GM12878 (cell line): ENCODE results near the gene GRIK1. TPM values are rescaled to one million over a fixed set of nuclear protein-coding genes. Genes with fewer than 3 reads are reported as not detected.

Source experiments
- ATAC-seq: fragments of 200-7000 bp; cut with Tn5 transposase; 3 replicates; pipeline ENCODE4 v1.9.1; 2020; ENCODE audit warnings: mild to moderate bottlenecking, moderate library complexity
- BruUV-seq: library from RNA; stranded (reverse); fragments of 400-500 nt; replicated peaks from 2 replicates; lab custom pipeline; 2021; lab: Mats Ljungman, UMichigan
- CTCF ChIA-PET: fragments of 300-600 bp; sonication (Branson Sonifier 250); formaldehyde crosslinking; extraction: SDS; loops from one replicate; lab custom pipeline; 2021; ENCODE audit warnings: inconsistent platforms; lab: Yijun Ruan, JAX
- POLR2A ChIA-PET: fragments of 350-600 bp; formaldehyde crosslinking; extraction: SDS; loops from one replicate; lab custom pipeline; 2021; ENCODE audit warnings: inconsistent platforms; lab: Charles Lee
- RAD21 ChIA-PET: fragments of 300-600 bp; sonication (Branson Sonifier 250); formaldehyde crosslinking; loops from one replicate; lab custom pipeline; 2023; ENCODE audit warnings: antibody characterized with exemption; ENCODE audit not compliant: unreplicated experiment; lab: Charles Lee
- SMC1A ChIA-PET: fragments of 300-600 bp; sonication (Branson Sonifier 250); formaldehyde crosslinking; loops from one replicate; lab custom pipeline; 2023; ENCODE audit not compliant: unreplicated experiment, uncharacterized antibody; lab: Charles Lee
- DNase-seq: peaks from one replicate; pipeline ENCODE4 v3.0.0-alpha.2; 2011; ENCODE audit warnings: low read depth, low spot score
- FAIRE-seq: peaks from 3 replicates; lab custom pipeline; 2011; peaks lifted over from hg19 to GRCh38; lab: Jason Lieb, UNC
- H2AFZ ChIP-seq: 2 replicates; pipeline ENCODE4 v1.6.0; 2011; ENCODE audit warnings: low read depth, low read length, control low read depth; ENCODE audit not compliant: control insufficient read depth
- H3K27ac ChIP-seq: 2 replicates; pipeline ENCODE4 v1.5.1; 2011; ENCODE audit warnings: control low read depth; ENCODE audit not compliant: control insufficient read depth, insufficient read depth
- H3K27me3 ChIP-seq, 2 experiments: replicated peaks in 1 of 2; 2 replicates each; pipeline versions ENCODE4 v1.6.0 to v1.6.1; 2011; ENCODE audit warnings: low read length in 1 of 2; ENCODE audit not compliant: control insufficient read depth in 2 of 2, insufficient read depth in 2 of 2
- H3K36me3 ChIP-seq, 2 experiments: 2 replicates each; pipeline ENCODE4 v1.5.1; 2011; ENCODE audit warnings: low read length in 1 of 2; ENCODE audit not compliant: control insufficient read depth in 2 of 2, insufficient read depth in 2 of 2
- H3K4me1 ChIP-seq: 2 replicates; pipeline ENCODE4 v1.6.1; 2011; ENCODE audit warnings: mild to moderate bottlenecking, low read length, moderate library complexity, mixed read lengths; ENCODE audit not compliant: control insufficient read depth, insufficient read depth
- H3K4me2 ChIP-seq: 2 replicates; pipeline ENCODE4 v1.6.0; 2011; ENCODE audit warnings: control low read depth; ENCODE audit not compliant: control insufficient read depth, insufficient read depth
- H3K4me3 ChIP-seq: fragments of 200-600 bp; sonication (generic); 2 replicates; pipeline ENCODE4 v1.5.1; 2016
- H3K79me2 ChIP-seq: 2 replicates; pipeline ENCODE4 v1.6.0; 2011; ENCODE audit warnings: low read length; ENCODE audit not compliant: control insufficient read depth, insufficient read depth
- H3K9ac ChIP-seq: 2 replicates; pipeline ENCODE4 v1.8.0; 2011; ENCODE audit warnings: low read length, control low read depth, mixed read lengths; ENCODE audit not compliant: control insufficient read depth, insufficient read depth
- H3K9me3 ChIP-seq: replicated peaks from 3 replicates; pipeline ENCODE4 v1.5.1; 2011; ENCODE audit warnings: mild to moderate bottlenecking, low read length; ENCODE audit not compliant: control insufficient read depth, insufficient read depth
- H4K20me1 ChIP-seq: 2 replicates; pipeline ENCODE4 v1.6.0; 2011; ENCODE audit not compliant: control insufficient read depth, insufficient read depth
- E2F8 ChIP-seq: fragments of 450-650 bp; IDR thresholded peaks from 2 replicates; pipeline ENCODE4 v1.6.1; 2018; ENCODE audit warnings: mild to moderate bottlenecking, low read depth, moderate library complexity; ENCODE audit not compliant: partially characterized antibody
- MYC ChIP-seq: IDR thresholded peaks from 2 replicates; pipeline ENCODE4 v1.6.1; 2011; ENCODE audit warnings: mild to moderate bottlenecking, low read length, moderate library complexity, inconsistent platforms; ENCODE audit not compliant: insufficient read depth, insufficient replicate concordance, insufficient read length, severe bottlenecking
- SIX5 ChIP-seq: IDR thresholded peaks from 2 replicates; pipeline ENCODE4 v1.6.1; 2011; ENCODE audit warnings: mild to moderate bottlenecking, low read depth, low read length, moderate library complexity; ENCODE audit not compliant: severe bottlenecking
- YBX1 ChIP-seq: fragments of 450-650 bp; IDR thresholded peaks from 2 replicates; pipeline ENCODE4 v1.6.1; 2016; ENCODE audit warnings: antibody characterized with exemption
- WGBS: methylation state at CpG from one replicate; pipeline ENCODE4 v1.1.6; 2016; ENCODE audit warnings: low lambda C conversion rate; ENCODE audit not compliant: insufficient replicate concordance, insufficient coverage; ENCODE audit errors: missing lambda C conversion rate; 5-methylcytosine and 5-hydroxymethylcytosine counted together
- in situ Hi-C: fragments of 300-500 bp; cut with MboI; formaldehyde crosslinking; loops from 9 replicates; pipeline ENCODE4 v1.14.3; 2018; ENCODE audit warnings: mixed read lengths
- intact Hi-C: fragments of 100-400 bp; cut with micrococcal nuclease; formaldehyde crosslinking; loops from one replicate; pipeline ENCODE4 v1.14.2; 2022; ENCODE audit not compliant: unreplicated experiment
- polyA plus RNA-seq, 11 experiments: library from polyadenylated mRNA; depleted of rRNA in 4 of 11; unstranded in 6 of 11; stranded (reverse) in 5 of 11; fragments of >200 nt; fragmentation: Nextera tagmentation in 4 of 11; fragmentation: Illumina TruSeq in 1 of 11; extraction: Ambion mirVana in 4 of 11; extraction: Trizol in 1 of 11; gene quantifications; 1 replicate in 1 of 11; 2 replicates in 10 of 11; pipeline versions ENCODE4 v1.2.1 to v1.2.3, GENCODE V29; 2011 to 2016; ENCODE audit warnings: inconsistent platforms in 2 of 11, missing spikeins in 2 of 11, low read depth in 1 of 11
- total RNA-seq, 4 experiments: library from RNA; depleted of rRNA in 3 of 4; stranded (reverse); fragments of >200 nt in 3 of 4; fragmentation: Illumina TruSeq in 1 of 4; extraction: Trizol in 1 of 4; gene quantifications; 2 replicates each; pipeline versions ENCODE4 v1.2.1 to v1.2.3, GENCODE V29; 2013 to 2021

The GRIK1 gene
- total and polyA plus RNA-seq, 10 of the 15 experiments (the other 5 are each of a cell fraction or from before 2014, with no cell fraction given) = 0.05 to 0.13 (median 0.09) TPM; not detected in 7

- Histone ChIP-seq H3K4me2 (no peak overlapping the region), H3K4me1 (no peaks in the 10 kb centered on the region)
- TF ChIP-seq MYC = no peak
- no peak for TF ChIP-seq SIX5
- TF ChIP-seq E2F8 = no peak
- no peak for TF ChIP-seq YBX1
- TF ChIP-seq, all 136 proteins: peak for 0
- 51% methylated on average over 5 of the region's 5 CpGs for WGBS
- ChIA-PET CTCF (no interaction called here), SMC1A (no interaction called here), POLR2A (no interaction called here), RAD21 (no interaction called here)
- FAIRE-seq = no peak
- ATAC-seq = no peak
- H3K27ac ChIP-seq = no peak overlapping the region
- H3K79me2 ChIP-seq = no peaks in the 10 kb centered on the region
- BruUV-seq = no TSS peak
- intact Hi-C loops = no loop called here
- H3K36me3 ChIP-seq = no peaks in the 10 kb centered on the region
- H2AFZ ChIP-seq = no peak overlapping the region
- H3K9ac ChIP-seq = no peak overlapping the region
- H3K9me3 ChIP-seq = no peaks in the 10 kb centered on the region; the same call in 2 of the 3 replicates
- no peak overlapping the region for H3K4me3 ChIP-seq
- in situ Hi-C loops = no loop called here
- DNase-seq = no peak
- no peaks in the 10 kb centered on the region for H3K27me3 ChIP-seq
- no peaks in the 10 kb centered on the region for H4K20me1 ChIP-seq
Observed at GRCh38 chr21:29701676-29702075, 238.1 kb downstream of the GRIK1 start.
